ENCODE measurements around the gene EHD4.
A peak's percentile ranks its signal among the peaks of the same experiment; 100 is the strongest.

EHD4 gene

DNA sequence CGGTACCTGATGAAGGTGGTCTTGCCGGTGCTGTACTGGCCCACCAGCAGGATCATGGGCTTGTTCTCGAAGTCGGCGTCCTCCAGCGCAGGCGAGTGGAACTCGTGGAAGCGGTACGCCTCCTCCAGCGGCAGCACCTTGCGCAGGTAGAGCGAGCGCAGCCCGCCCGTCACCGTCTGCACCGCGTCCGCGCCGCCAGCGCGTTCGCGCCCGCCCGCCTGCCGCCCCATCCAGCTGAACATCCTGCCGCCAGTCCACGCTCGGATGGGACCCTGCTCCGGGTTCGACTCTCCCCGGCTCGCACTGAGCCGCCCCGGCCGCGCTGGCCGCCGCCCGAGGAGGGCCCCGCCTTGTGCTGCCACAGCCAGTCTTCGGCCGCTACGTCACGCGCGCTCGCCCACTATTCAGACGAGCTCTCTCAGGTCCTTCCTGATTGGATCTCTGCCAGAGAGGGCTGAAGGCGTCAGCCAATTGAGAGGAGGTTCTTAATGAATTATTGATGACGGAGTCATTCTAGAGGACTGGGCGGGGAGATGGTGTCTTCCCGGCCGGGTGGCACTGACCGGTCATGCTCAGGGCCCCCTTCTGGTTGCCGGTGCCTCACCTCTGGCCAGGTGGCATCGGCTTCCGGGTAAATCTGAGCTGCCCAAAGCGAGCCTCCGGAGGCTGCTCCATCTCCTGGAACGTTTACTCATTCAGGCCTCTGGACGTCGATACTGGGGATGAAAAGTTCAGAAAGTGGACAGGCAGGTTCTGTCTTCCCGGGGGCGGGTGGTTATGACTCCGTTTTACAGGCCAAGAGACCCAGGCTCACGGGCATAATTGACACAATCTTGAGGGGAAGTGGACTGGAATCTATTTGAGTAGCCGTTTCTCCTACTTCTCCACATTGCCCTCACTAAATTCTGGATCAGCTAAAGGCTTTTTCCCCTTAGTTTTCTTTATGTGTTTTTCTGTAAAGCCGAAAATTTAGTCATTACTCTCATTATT, at the start of gene EHD4:
Gene EHD4, minus strand, starts transcription at position 305 of the 990 bp plus-strand sequence. Its CDS starts 63 bp downstream, at position 242.
- peak within 1 kb of the TSS; percentile 88 for H3K4me3 Mint-ChIP-seq
- peaks cover 7% of the 10 kb centered on the region for H3K36me3 Mint-ChIP-seq (ENCODE audit: low read depth)
- H3K4me1 Mint-ChIP-seq (ENCODE audit: low read depth): peaks cover 45% of the 10 kb centered on the region
- H3K9me3 Mint-ChIP-seq: no peaks in the 10 kb centered on the region
- H3K27ac Mint-ChIP-seq: peak within 1 kb of the TSS; percentile 93
- peaks cover 11% of the 10 kb centered on the region for H3K27me3 Mint-ChIP-seq (ENCODE audit: low read depth)

DNA sequence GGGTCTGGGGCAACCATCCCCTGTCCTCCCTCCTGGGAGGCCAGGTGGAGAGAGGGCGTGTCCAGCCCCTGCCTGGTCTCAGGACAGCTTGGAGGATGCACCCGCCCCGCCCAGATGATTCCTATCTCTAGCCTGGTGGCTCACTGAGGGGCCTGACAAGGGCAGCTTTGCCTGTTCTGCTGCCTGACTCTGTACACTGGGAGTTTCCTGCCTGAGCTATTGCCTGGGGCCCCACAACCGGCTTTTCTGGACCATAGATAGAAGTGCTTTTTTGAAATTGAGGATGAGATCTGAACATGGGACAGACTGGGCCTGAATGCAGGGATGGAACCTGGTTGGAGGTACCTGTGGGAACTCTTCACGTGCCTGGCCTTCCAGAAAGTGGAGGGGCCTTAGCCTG, 49.2 kb upstream of the EHD4 start:
- Mint-ChIP-seq H3K9me3 (no peaks in the 10 kb centered on the region), H3K36me3 (ENCODE audit: low read depth) (no peaks in the 10 kb centered on the region), H3K27ac (no peak overlapping the region), H3K27me3 (ENCODE audit: low read depth) (peaks cover 12% of the 10 kb centered on the region), H3K4me3 (no peak overlapping the region), H3K4me1 (ENCODE audit: low read depth) (no peaks in the 10 kb centered on the region)

- no peak within 1 kb of the TSS for H3K4me3 Mint-ChIP-seq
- H3K36me3 Mint-ChIP-seq (ENCODE audit: low read depth): no peaks in the 10 kb centered on the region
- H3K4me1 Mint-ChIP-seq (ENCODE audit: low read depth): no peaks in the 10 kb centered on the region
- no peak within 1 kb of the TSS for H3K27ac Mint-ChIP-seq
- peaks cover 7% of the 10 kb centered on the region for H3K27me3 Mint-ChIP-seq (ENCODE audit: low read depth)
- H3K9me3 Mint-ChIP-seq: no peaks in the 10 kb centered on the region
Observed at GRCh38 chr15:42020713-42021273, 48.4 kb upstream of the EHD4 start, which contains the start of gene PLA2G4E. PLA2G4E (minus strand) TSS chr15:42021042; CDS start chr15:42021030, 12 bp downstream.

DNA sequence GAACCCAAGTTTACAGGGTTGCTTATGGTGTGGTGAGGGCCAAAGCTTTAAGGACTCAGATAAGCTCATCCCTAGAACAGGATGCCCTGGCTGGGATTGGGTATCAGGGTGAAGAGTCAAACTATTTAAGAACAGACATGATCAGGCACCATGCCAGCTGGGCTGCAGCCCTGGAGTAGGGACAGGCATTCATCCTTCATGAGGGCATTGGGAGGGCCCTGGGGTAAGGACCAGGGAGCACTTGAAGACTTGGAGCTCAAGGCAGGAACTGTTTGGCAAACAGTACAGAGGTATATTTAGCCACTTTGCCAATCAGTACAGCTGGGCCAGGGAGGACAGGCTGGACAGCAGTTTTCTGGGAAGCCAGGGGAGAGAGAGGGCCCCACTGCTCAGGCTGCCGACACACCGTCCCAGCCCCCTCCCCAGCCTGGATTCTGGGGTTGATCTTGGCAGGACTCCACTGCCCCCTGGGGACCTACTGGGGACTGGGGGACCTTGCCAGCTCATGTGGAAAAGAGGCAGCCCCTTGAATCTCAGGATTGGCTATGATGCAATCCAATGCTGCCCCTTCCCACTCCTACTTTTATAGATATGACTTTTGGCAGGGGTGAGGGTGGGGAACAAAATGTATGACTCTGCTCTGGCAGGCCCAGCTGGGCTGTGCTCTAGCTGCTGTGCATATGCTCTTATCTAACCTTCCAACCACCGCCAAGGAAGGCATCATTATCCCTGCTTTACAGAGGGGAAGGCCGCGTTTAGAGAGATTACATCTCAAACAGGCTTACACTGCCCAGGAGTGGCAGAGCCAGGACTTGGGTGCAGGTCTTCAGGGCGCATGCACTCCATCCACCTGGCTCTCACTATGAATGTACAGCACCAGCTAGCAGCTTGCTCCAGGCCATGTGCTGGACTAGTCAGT, 46.2 kb upstream of the EHD4 start:
- H3K4me3 Mint-ChIP-seq: no peak overlapping the region
- peaks cover 7% of the 10 kb centered on the region for H3K27me3 Mint-ChIP-seq (ENCODE audit: low read depth)
- H3K4me1 Mint-ChIP-seq (ENCODE audit: low read depth): no peaks in the 10 kb centered on the region
- no peaks in the 10 kb centered on the region for H3K36me3 Mint-ChIP-seq (ENCODE audit: low read depth)
- H3K9me3 Mint-ChIP-seq: no peaks in the 10 kb centered on the region
- no peak overlapping the region for H3K27ac Mint-ChIP-seq

GRCh38 chr15:42016971-42017370, 44.6 kb upstream of the EHD4 start:
- Mint-ChIP-seq H3K9me3 (no peaks in the 10 kb centered on the region), H3K36me3 (ENCODE audit: low read depth) (no peaks in the 10 kb centered on the region), H3K4me1 (ENCODE audit: low read depth) (peaks cover 5% of the 10 kb centered on the region), H3K27ac (no peak overlapping the region), H3K27me3 (ENCODE audit: low read depth) (peaks cover 7% of the 10 kb centered on the region), H3K4me3 (no peak overlapping the region)

DNA sequence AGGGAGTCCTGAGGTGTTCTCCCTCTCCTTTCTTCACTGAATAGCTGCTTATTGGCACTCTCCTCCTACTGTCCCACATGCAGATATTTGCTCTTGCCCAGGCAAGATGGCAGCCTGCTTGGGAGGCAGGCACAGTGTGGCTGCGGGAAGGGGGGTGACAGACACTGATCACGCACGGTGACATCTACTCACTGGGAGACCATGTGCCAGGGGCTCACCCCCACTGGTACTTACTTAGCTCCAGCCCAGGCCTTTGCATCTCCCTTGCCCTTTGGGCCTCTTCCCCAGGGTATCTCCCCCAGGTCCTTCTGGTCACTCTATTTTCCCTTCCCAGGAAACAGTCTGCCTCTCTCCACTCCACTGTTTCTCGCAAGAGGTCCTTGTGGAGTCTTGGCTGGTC, 42.0 kb upstream of the EHD4 start:
- H3K4me1 Mint-ChIP-seq (ENCODE audit: low read depth): peaks cover 20% of the 10 kb centered on the region
- no peak overlapping the region for H3K27ac Mint-ChIP-seq
- no peaks in the 10 kb centered on the region for H3K36me3 Mint-ChIP-seq (ENCODE audit: low read depth)
- no peak overlapping the region for H3K4me3 Mint-ChIP-seq
- peaks cover 7% of the 10 kb centered on the region for H3K27me3 Mint-ChIP-seq (ENCODE audit: low read depth)
- H3K9me3 Mint-ChIP-seq: no peaks in the 10 kb centered on the region

- H3K4me1 Mint-ChIP-seq (ENCODE audit: low read depth): peaks cover 20% of the 10 kb centered on the region
- H3K4me3 Mint-ChIP-seq: no peak overlapping the region
- no peaks in the 10 kb centered on the region for H3K36me3 Mint-ChIP-seq (ENCODE audit: low read depth)
- H3K9me3 Mint-ChIP-seq: no peaks in the 10 kb centered on the region
- peaks cover 7% of the 10 kb centered on the region for H3K27me3 Mint-ChIP-seq (ENCODE audit: low read depth)
- H3K27ac Mint-ChIP-seq: no peak overlapping the region
Observed at GRCh38 chr15:42012928-42013482, 40.6 kb upstream of the EHD4 start.

- H3K9me3 Mint-ChIP-seq: no peaks in the 10 kb centered on the region
- peaks cover 6% of the 10 kb centered on the region for H3K27me3 Mint-ChIP-seq (ENCODE audit: low read depth)
- no peaks in the 10 kb centered on the region for H3K36me3 Mint-ChIP-seq (ENCODE audit: low read depth)
- H3K4me3 Mint-ChIP-seq: no peak overlapping the region
- H3K27ac Mint-ChIP-seq: peak overlapping the region; percentile 50
- peaks cover 20% of the 10 kb centered on the region for H3K4me1 Mint-ChIP-seq (ENCODE audit: low read depth)
Observed at GRCh38 chr15:42012241-42012640, 39.9 kb upstream of the EHD4 start.

- Mint-ChIP-seq H3K4me3 (no peak overlapping the region), H3K27me3 (ENCODE audit: low read depth) (no peaks in the 10 kb centered on the region), H3K27ac (peak overlapping the region; percentile 72), H3K36me3 (ENCODE audit: low read depth) (no peaks in the 10 kb centered on the region), H3K9me3 (no peaks in the 10 kb centered on the region), H3K4me1 (ENCODE audit: low read depth) (peaks cover 20% of the 10 kb centered on the region)
Observed at GRCh38 chr15:42011074-42011473, 38.7 kb upstream of the EHD4 start.

DNA sequence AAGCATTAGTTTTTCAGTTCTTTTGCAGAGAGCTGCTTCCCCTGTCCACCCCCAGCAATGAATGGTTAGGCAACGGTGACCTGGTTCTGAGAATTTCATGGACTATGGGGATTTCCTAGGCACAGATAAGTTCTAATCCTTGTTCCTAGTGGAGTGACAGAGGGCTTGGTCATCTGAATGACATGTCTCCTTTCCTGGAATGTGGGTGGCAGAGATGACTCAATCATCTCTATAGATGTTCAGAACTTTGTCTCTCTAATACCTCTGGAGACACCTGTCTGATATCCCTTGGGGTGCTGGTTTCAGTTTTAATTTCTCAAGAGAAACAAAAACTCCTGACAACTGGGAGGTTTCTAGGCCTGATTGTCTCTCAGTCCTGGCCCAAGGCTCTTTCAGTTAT, 38.1 kb upstream of the EHD4 start:
- no peaks in the 10 kb centered on the region for H3K27me3 Mint-ChIP-seq (ENCODE audit: low read depth)

DNA sequence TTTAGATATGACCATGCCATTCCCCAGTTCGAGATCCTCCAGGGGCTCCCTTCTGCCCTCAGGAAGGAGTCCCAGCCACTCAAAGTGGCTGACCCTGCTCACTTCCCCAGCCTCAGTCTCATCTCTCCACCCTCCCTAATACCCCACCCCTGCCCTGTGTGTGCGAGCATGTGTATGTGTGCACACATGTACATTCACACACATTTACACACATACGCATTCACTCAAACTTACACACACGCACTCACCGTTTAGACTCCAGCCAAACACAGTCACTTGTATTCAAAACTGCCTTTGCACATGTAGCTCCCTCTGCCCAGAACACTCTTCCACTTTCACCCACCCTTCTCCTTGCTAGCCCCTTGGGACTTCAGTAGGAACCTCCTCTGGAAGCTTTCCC, 37.1 kb upstream of the EHD4 start:
- Mint-ChIP-seq H3K4me1 (ENCODE audit: low read depth) (peaks cover 20% of the 10 kb centered on the region), H3K4me3 (no peak overlapping the region), H3K27ac (peak overlapping the region; percentile 34), H3K27me3 (ENCODE audit: low read depth) (no peaks in the 10 kb centered on the region), H3K9me3 (no peaks in the 10 kb centered on the region), H3K36me3 (ENCODE audit: low read depth) (no peaks in the 10 kb centered on the region)

More for the DNA sequence above, 38.1 kb upstream of the EHD4 start:
- H3K4me1 Mint-ChIP-seq (ENCODE audit: low read depth): peaks cover 20% of the 10 kb centered on the region
- H3K9me3 Mint-ChIP-seq: no peaks in the 10 kb centered on the region
- no peak overlapping the region for H3K4me3 Mint-ChIP-seq
- peak overlapping the region; percentile 72 for H3K27ac Mint-ChIP-seq
- no peaks in the 10 kb centered on the region for H3K36me3 Mint-ChIP-seq (ENCODE audit: low read depth)

- H3K9me3 Mint-ChIP-seq: no peaks in the 10 kb centered on the region
- H3K36me3 Mint-ChIP-seq (ENCODE audit: low read depth): no peaks in the 10 kb centered on the region
- no peaks in the 10 kb centered on the region for H3K27me3 Mint-ChIP-seq (ENCODE audit: low read depth)
- peaks cover 20% of the 10 kb centered on the region for H3K4me1 Mint-ChIP-seq (ENCODE audit: low read depth)
- H3K27ac Mint-ChIP-seq: peak overlapping the region; percentile 2
- H3K4me3 Mint-ChIP-seq: no peak overlapping the region
Observed at GRCh38 chr15:42009022-42009421, 36.7 kb upstream of the EHD4 start.

DNA sequence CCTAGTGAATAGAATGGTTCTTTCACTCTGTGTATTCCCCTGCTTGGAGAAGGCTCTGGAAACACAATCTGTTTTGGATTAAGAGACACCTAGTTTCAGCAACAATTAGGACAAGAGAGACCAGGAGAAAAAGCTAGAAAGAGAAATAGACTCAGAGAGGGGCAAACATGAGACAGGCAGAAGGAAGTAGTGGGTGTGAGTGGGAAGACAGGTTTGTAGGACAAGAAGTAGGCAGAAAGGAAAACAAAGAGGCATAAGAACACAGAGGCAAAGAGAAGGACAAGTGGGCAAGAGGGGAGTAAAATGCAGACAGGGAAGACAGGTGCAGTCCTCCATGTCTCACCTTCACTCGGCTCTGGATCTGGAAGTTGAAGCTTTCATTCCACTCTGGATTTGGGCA, 35.0 kb upstream of the EHD4 start:
- Mint-ChIP-seq H3K27me3 (ENCODE audit: low read depth) (no peaks in the 10 kb centered on the region), H3K4me1 (ENCODE audit: low read depth) (peaks cover 17% of the 10 kb centered on the region), H3K36me3 (ENCODE audit: low read depth) (no peaks in the 10 kb centered on the region), H3K9me3 (no peaks in the 10 kb centered on the region), H3K4me3 (no peak overlapping the region), H3K27ac (no peak overlapping the region)

DNA sequence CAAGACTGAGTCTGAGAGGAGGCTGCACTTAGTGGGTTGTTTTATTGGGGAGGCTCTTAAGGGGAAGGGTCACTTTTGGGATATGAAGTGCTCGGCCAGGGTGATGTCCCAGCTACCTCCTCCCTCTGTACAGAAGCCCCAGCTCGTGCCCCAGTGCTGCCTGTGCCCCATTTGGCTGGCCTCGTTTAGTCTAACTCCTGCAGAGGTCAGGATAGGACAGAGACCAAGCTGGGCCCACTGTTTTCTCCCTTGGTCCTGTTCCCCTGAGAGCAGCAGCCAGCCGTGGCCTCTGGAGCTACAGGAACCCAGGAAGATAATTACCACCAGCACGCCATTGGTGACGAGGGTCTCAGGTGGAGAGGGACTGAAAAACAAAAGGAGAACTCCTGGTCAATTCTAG, 30.0 kb upstream of the EHD4 start:
- Mint-ChIP-seq H3K4me3 (no peak overlapping the region), H3K36me3 (ENCODE audit: low read depth) (no peaks in the 10 kb centered on the region), H3K9me3 (no peaks in the 10 kb centered on the region), H3K27me3 (ENCODE audit: low read depth) (no peaks in the 10 kb centered on the region), H3K27ac (no peak overlapping the region), H3K4me1 (ENCODE audit: low read depth) (no peaks in the 10 kb centered on the region)
